ENCODE measurements around the gene CAMSAP3. TPM values are rescaled to one million over a fixed set of nuclear protein-coding genes. Genes with fewer than 3 reads are reported as not detected.

CAMSAP3 gene
- total RNA-seq, 6 experiments from 2014 or later = 21.8 to 31.9 (median 23.4) TPM

DNA sequence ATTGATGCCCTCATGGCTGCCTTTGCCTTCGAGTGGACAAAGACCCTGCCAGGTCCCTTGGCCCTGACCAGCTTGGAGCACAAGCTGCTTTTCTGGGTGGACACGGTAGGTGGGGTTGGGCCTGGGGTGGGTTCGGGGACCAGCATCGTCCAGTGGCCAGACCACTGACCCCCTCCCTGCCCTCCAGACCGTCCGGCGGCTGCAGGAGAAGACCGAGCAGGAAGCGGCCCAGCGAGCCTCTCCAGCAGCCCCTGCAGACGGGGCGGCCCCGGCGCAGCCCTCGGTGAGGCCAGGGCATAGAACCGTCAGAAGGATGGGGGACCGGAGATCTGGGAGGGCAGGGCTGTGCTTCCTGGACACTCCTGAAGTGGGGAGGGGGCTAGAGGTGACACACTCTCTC lies 10.6 kb downstream of the CAMSAP3 start:
- Histone ChIP-seq H3K27me3 (no peaks in the 10 kb centered on the region), H3K36me3 (peaks cover 0 to 28% (median 9%) of the 10 kb centered on the region in 4 donors), H3K27ac (no peak overlapping the region), H3K4me3 (no peak overlapping the region), H3K4me1 (peaks cover 0 to 16% (median 3%) of the 10 kb centered on the region in 4 donors), H3K9me3 (no peaks in the 10 kb centered on the region)
- TF ChIP-seq POLR2A (IDR thresholded peaks at IDR 0.05) = no peak
- TF ChIP-seq, protein P1, sequence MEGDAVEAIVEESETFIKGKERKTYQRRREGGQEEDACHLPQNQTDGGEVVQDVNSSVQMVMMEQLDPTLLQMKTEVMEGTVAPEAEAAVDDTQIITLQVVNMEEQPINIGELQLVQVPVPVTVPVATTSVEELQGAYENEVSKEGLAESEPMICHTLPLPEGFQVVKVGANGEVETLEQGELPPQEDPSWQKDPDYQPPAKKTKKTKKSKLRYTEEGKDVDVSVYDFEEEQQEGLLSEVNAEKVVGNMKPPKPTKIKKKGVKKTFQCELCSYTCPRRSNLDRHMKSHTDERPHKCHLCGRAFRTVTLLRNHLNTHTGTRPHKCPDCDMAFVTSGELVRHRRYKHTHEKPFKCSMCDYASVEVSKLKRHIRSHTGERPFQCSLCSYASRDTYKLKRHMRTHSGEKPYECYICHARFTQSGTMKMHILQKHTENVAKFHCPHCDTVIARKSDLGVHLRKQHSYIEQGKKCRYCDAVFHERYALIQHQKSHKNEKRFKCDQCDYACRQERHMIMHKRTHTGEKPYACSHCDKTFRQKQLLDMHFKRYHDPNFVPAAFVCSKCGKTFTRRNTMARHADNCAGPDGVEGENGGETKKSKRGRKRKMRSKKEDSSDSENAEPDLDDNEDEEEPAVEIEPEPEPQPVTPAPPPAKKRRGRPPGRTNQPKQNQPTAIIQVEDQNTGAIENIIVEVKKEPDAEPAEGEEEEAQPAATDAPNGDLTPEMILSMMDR (IDR thresholded peaks at IDR 0.05) = no peak
- no CpG with 5 or more reads among the region's 17 CpGs for WGBS (ENCODE audit: insufficient coverage, low coverage, low lambda C conversion rate, missing lambda C conversion rate)
- intact Hi-C loops (cut with DNase I) = no loop called here
- ATAC-seq (no peak), DNase-seq (peak in 1 of 3 donors; percentile 15)

DNA sequence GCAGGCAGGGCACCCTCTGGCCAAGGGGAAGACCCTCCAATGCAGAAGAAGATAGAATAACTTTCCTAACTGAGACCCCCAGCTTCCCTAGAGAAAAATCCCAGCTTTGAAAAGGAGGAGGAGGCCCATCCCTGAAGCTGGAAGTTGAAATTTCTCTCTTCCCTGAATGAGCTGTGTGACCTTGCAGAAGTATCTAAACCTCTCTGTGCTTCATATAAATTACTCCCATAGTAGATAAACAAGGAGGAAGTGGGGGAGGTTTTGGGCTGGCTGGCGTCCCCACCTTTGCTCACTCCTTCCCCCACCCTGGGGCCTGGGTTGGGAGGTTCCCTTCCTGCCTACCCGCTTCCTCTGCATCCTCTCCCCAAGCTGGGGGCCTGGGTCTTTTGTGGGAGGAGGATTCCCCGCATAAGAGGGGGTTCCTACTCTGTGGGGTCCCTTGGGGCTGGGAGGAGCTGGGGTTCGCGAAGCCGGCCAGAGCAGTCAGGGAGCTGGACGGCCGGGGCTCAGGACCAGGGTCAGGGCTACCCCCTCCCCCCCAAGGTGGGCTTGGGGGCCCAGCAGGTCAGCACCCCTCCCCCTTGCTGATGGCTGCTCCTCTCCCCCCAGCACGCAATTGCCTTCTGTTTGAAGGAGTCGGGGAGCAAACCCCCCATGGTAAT lies 11.7 kb downstream of the CAMSAP3 start:
- Histone ChIP-seq H3K36me3 (peaks cover 0 to 37% (median 11%) of the 10 kb centered on the region in 4 donors), H3K27me3 (no peaks in the 10 kb centered on the region)

DNA sequence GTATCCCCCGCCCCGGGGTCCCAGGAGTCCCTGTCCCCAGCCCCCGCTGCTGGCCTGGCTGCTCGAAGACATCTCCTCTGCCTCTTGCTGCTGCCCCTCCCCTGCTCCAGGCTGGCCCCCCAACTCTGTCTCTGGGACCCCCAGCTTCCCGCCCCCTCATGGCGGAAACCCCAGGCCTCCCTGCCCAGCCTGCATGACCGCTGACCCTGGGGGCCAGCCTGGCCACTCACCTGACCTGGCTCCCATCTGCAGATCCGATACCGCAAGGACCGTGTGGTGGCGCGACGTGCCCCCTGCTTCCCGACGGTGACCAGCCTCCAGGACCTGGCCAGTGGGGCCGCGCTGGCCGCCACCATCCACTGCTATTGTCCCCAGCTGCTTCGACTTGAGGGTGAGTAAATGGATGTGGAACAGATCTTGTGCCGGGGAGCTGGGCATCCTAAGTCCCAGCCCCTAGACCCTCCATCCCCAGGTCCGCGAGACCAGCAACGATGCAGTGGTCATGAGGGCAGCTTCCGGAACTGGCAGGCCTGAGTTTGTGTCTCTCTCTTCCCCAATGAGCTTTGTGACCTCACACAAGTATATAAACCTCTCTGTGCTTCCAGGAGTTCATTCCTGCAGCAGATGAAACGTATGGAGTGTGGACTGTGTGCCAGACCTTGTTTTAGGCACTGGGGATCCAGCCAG lies 12.4 kb downstream of the CAMSAP3 start:
- Histone ChIP-seq H3K9me3 (no peaks in the 10 kb centered on the region), H3K36me3 (peaks cover 0 to 40% (median 11%) of the 10 kb centered on the region in 4 donors), H3K4me1 (peaks cover 0 to 3% (median 1%) of the 10 kb centered on the region in 4 donors), H3K4me3 (no peak overlapping the region), H3K27ac (no peak overlapping the region), H3K27me3 (no peaks in the 10 kb centered on the region)
- no peak for TF ChIP-seq POLR2A (IDR thresholded peaks at IDR 0.05)
- TF ChIP-seq, protein P1 (IDR thresholded peaks at IDR 0.05) = no peak
- 100% methylated on average over 4 of the region's 25 CpGs for WGBS (ENCODE audit: insufficient coverage, low coverage, low lambda C conversion rate, missing lambda C conversion rate)
- intact Hi-C loops (cut with DNase I) = no loop called here
- ATAC-seq (no peak), DNase-seq (no peak)

More for the DNA sequence above, 11.7 kb downstream of the CAMSAP3 start:
- TF ChIP-seq, protein P1 (IDR thresholded peaks at IDR 0.05) = no peak
- no peak for TF ChIP-seq POLR2A (IDR thresholded peaks at IDR 0.05)
- ATAC-seq (no peak), DNase-seq (peak in 1 of 3 donors; percentile 45)
- no peak overlapping the region for H3K27ac ChIP-seq
- H3K4me3 ChIP-seq = no peak overlapping the region
- intact Hi-C loops (cut with DNase I) = no loop called here
- WGBS (ENCODE audit: insufficient coverage, low coverage, low lambda C conversion rate, missing lambda C conversion rate) = 81% methylated on average over 8 of the region's 10 CpGs
- no peaks in the 10 kb centered on the region for H3K9me3 ChIP-seq
- H3K4me1 ChIP-seq = peaks cover 0 to 9% (median 3%) of the 10 kb centered on the region in 4 donors

DNA sequence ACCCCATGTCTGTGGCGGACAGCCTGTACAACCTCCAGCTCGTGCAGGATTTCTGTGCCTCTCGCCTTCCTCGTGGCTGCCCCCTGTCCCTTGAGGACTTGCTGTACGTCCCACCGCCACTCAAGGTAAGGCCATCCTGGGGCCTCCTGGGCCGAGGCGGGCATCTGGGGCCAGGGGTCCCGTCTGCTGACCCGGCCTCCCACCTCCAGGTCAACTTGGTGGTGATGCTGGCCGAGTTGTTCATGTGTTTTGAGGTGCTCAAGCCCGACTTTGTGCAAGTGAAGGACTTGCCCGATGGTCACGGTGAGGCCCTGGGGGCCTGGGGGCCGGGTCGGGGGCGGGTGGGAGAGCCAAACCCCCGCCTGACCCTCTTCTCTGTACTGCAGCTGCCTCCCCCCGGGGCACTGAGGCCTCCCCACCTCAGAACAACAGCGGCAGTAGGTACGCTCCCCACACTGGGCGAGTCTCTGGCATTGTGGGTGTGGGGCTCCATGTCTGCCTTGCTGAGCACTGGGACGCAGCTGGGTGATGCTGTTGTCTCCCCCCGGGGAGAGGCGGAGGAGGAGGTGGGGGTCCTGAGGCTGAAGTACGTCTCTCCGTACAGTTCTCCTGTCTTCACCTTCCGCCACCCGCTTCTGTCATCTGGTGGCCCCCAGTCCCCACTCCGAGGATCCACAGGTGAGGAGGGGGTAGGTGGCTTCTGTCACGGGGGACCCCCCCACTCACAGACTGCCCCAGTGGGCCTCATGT lies 15.0 kb downstream of the CAMSAP3 start:
- intact Hi-C loops (cut with DNase I) = no loop called here
- Histone ChIP-seq H3K9me3 (no peaks in the 10 kb centered on the region), H3K4me3 (no peak overlapping the region), H3K4me1 (no peaks in the 10 kb centered on the region), H3K27ac (no peak overlapping the region), H3K36me3 (peaks cover 0 to 43% (median 11%) of the 10 kb centered on the region in 4 donors), H3K27me3 (no peaks in the 10 kb centered on the region)
- ATAC-seq (no peak), DNase-seq (no peak)
- WGBS (ENCODE audit: insufficient coverage, low coverage, low lambda C conversion rate, missing lambda C conversion rate) = 88% methylated on average over 5 of the region's 31 CpGs
- no peak for TF ChIP-seq POLR2A (IDR thresholded peaks at IDR 0.05)
- TF ChIP-seq, protein P1 (IDR thresholded peaks at IDR 0.05) = no peak
